Embryonic facial prominence (tissue), 1 donor: ENCODE results near the gene TNFSF12.

Source experiments
- DNase-seq: peaks from one replicate; pipeline ENCODE4 v3.0.0-alpha.2; 2016; ENCODE audit errors: extremely low spot score

TNFSF12 gene

DNA sequence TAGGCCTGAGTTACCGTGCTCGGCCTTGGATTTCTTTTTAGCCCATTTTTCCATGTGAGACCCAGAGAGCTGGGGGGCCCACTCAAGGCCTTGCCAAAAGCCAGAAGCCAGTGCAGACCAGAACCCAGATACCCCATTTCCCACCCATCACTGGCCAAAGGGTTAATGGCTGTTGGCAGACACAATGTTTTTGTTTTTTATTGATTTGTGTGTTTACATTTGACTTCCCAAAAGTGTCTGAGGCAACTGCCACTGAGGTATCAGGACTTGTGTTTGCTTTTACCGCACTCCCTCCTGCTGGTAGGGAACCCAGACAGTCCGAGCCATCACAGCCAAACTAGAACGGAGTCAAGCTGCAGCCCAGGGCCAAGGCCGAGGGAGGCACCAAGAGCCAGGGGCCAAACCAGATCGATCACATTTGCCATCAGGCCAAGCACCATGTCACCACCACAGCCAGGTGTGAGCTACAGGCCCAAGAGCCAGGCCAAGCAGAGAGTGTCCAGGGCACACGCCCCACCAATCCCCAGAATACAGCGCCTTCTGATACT is 7.7 kb upstream of the TNFSF12 start:
- DNase-seq, result no peak

DNA sequence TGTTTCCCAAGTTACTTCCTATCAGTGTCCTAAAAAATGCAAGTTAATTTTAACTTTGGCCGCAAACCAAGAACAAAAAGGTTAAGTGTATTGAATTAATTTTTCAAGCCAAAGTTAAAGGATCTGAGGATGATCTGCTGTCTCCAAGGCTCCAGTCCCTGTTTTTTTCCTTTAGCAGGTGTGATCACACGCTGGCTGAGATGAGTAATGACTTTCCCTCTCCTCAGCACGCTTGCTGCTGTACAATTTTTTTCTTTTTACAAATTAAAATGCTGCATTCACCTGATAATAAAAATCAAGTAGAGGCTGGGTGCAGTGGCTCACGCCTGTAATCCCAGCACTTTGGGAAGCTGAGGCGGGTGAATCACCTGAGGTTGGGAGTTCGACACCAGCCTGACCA is 3.9 kb upstream of the TNFSF12 start:
- no peak for DNase-seq

DNA sequence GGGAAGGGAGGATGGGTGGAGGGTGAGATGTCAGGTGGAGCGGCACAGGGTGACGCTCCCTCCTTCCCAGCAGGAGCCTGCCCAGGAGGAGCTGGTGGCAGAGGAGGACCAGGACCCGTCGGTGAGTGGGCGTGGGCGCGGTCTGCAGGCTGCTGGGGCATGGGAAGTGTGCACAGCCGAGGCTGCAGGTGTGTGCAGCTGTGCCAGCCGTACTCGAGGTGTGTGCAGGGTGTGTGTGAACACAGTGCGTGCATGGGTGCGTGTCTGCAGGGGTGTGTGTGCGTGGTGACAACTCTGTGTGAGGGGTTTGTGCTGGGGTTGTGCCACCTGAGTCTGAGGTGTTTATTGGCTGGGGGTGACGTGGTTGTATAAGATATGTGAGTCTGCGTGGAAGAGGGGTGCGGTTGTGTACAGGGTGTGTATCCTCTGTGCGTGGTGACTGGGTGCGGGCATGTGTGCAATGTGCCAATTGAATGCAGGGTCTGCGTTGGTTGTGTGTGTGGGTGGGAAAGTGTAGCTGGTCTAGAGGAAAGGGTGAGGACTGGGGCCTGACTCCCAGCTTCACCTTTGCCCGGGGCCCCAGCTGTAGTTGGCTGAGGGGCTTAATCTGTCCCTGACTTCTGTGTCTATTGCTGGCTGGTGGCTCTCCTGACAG is 670 bp downstream of the TNFSF12 start:
- DNase-seq, result no peak

DNA sequence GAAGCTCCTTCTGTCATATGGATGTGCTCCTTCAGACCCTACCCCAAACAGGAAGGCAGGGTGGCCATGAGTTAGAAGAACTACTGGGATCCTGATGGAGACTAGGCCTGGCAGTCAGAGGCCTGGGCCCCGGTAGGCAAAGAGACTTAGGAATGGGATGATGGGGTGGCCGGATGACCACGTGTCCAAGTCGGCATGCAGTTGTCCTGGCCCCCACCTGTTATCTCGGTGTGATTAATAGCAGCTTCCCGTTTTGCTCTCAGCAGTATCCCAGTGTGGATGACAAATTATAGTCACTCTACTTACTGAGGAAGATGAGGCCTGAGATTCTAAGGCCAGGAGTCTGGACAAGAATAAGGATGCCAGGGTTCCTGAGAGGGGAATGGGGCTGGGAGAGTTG is 1.5 kb downstream of the TNFSF12 start:
- DNase-seq, result no peak

DNA sequence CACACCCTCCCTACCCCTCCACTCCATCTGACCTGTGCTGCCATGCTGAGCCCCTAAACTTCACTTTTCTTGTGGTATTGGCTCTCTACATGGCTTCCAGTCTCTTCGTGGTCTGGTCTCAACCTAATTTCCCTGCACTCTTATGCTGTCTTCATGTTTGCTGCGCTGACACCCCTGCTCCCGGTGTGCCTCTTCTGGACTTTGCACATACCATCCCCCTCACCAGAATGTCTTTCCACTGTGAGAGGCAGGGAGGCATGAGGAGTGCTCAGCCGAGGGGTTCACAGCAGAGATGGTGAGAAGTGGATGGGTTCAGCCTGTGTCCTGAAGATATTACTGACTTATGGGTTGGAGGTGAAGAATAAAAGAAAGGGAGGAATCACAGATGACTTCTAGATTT is 2.5 kb downstream of the TNFSF12 start:
- no peak for DNase-seq

DNA sequence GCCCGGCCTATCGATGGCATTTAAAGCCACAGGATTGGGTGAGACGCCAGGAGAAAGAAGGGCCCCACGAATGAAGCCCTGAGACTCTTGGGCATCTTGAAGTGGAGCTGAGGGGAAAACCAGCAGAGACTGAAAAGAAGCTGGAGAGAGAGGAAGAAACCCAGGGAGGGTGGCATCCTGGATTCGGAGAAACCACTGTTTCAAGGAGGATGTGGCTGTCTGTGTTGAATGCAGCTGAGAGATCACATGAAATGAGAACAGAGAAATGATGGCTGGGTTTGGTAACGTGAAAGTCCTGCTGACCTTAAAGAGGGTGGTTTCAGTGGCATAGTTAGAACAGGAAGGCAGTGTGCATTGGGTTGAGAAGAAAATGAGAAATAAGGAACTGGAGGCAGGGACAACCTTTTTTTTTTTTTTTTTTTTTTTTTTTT is 3.8 kb downstream of the TNFSF12 start:
- no peak for DNase-seq

DNA sequence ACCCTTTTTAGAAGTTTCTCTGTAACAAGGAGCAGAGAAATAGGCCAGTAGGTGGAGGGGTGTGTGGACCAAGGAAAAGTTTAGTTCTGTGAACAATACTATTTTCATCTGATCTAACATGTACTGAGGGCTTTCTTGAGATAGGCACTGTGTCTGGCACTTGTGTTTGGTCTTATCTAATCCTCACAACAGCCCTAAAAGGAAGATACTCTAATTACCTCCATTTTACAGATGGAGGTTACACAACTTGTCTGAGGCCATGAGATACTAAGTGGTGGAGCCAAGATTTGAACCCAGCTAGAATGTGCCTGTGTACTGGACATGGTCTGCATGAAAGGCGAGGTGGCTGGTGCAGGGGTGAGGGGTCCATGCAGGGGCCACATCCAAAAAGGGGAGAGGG is 4.5 kb downstream of the TNFSF12 start:
- no peak for DNase-seq

DNA sequence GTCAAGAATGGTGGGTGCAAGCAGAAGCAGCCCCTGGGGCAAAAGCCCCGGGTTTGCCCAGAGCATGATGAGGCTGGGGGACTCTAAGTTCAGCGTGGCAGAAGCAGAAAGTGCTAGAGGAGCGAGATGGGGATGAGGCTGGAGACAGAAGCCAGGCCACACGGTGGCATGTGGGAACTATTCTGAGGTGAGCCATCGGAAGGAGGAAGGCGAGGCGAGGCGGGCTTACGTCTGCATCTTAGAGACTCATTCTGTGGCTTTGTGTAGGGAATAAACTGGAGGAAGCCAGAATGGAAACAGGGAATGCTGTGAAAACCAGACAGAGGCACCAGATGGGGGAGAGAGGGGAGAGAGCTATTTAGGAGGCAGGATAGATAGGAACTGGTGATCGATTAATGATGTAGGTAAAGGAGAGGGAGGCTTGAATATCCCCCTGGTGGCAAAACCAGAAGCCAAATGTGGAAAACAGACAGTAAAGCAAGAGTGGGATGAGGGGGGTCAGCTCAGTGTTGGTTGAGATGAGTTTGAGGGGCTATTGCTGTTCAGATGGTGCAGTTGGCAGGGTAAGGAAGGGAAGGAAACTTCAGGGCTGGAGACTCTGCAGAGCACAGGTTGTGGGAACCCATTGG is 6.6 kb downstream of the TNFSF12 start:
- no peak for DNase-seq

DNA sequence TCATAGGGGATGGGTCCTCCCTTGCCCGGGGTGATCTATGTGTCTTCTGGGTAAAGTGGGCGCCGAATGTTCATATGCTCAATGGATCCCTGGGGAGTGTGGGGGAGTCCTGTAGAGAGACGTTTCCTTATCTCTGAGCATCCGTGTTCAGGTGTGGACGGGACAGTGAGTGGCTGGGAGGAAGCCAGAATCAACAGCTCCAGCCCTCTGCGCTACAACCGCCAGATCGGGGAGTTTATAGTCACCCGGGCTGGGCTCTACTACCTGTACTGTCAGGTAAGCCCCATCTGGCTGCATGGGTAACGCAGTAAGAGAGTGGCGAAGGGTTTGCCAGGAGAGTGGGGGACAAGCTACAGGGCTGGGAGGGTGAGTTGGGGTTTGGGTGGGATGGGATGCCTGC is 7.8 kb downstream of the TNFSF12 start:
- DNase-seq, result no peak

DNA sequence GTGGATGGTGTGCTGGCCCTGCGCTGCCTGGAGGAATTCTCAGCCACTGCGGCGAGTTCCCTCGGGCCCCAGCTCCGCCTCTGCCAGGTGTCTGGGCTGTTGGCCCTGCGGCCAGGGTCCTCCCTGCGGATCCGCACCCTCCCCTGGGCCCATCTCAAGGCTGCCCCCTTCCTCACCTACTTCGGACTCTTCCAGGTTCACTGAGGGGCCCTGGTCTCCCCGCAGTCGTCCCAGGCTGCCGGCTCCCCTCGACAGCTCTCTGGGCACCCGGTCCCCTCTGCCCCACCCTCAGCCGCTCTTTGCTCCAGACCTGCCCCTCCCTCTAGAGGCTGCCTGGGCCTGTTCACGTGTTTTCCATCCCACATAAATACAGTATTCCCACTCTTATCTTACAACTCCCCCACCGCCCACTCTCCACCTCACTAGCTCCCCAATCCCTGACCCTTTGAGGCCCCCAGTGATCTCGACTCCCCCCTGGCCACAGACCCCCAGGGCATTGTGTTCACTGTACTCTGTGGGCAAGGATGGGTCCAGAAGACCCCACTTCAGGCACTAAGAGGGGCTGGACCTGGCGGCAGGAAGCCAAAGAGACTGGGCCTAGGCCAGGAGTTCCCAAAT is 8.4 kb downstream of the TNFSF12 start:
- DNase-seq, result no peak

DNA sequence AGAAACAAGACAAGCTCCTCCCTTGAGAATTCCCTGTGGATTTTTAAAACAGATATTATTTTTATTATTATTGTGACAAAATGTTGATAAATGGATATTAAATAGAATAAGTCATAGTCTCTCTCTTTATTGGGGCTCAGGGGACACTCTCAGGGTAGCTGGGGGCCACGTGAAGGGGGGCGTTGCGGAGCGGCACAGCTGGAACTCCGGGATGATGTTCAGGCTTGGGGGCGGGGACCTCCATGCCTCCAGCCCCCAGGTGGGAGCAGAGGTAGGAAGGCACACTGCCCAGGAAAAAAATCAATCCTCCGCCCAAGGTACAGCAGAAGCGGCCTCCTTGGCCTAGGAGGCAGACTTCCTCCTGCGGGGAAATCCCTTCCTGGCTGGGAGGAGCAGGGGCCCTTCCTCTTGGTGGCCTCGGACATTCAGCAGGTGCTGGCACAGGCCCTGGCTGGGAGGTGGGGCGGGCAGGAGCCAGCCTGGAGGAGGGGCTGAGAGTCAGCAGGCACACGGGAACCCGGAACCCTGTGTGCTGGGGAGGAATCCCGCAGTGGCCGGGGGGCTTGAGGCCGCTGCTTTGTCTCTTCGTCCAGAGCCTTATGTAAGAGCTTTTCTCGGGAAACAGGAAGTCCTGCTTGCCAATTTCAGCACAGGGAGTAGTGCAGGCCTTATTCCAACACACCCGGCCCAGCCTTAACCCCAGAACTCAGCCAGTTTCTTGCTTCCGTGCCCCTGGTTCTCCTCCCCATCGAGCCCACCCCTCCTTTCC is 9.1 kb downstream of the TNFSF12 start:
- DNase-seq, result no peak

DNA sequence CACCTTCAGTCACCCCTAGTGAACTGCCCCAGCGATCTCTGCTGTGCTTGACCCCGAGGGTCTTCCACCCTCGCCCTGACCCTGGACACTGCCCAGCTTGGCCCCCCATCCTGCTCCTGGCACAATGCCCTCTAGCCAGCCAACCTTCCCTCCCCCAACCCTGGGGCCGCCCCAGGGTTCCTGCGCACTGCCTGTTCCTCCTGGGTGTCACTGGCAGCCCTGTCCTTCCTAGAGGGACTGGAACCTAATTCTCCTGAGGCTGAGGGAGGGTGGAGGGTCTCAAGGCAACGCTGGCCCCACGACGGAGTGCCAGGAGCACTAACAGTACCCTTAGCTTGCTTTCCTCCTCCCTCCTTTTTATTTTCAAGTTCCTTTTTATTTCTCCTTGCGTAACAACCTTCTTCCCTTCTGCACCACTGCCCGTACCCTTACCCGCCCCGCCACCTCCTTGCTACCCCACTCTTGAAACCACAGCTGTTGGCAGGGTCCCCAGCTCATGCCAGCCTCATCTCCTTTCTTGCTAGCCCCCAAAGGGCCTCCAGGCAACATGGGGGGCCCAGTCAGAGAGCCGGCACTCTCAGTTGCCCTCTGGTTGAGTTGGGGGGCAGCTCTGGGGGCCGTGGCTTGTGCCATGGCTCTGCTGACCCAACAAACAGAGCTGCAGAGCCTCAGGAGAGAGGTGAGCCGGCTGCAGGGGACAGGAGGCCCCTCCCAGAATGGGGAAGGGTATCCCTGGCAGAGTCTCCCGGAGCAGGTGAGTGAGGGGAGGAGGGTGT is 9.9 kb downstream of the TNFSF12 start, which contains the start of gene TNFSF13:
TNFSF13 (plus strand) TSS at position 207 of the 776 bp plus-strand sequence; CDS start at position 497, 290 bp downstream.
- no peak for DNase-seq

DNA sequence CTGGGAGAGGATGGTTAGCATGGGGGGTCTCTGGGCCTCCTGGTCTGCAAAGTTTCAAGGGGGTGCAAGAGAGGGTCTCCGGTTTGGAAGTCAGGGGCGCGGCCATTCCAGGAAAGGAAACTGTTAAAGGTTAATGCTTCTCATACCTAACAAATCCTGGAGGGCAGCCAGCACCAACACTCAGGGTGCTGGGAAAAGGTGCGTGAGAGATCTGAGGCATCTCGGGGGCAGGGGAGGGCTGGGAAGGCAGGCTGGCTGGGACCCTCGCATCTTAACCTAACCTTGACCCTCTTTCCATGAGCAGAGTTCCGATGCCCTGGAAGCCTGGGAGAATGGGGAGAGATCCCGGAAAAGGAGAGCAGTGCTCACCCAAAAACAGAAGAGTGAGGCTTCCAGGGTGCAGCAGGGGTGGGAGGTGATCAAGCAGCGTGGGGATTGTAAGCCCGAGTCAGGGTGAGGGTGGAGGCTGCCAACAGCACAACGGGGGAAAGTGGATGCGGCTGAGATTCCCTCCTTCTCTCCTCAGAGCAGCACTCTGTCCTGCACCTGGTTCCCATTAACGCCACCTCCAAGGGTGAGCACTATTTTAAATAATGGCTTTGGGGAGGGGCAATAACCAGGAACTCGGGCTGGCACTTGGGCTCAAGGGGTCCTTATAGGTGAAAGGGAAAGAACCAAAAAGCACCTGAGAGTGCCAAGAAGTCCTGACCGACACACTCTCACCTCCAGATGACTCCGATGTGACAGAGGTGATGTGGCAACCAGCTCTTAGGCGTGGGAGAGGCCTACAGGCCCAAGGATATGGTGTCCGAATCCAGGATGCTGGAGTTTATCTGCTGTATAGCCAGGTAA is 10.7 kb downstream of the TNFSF12 start:
- no peak for DNase-seq

DNA sequence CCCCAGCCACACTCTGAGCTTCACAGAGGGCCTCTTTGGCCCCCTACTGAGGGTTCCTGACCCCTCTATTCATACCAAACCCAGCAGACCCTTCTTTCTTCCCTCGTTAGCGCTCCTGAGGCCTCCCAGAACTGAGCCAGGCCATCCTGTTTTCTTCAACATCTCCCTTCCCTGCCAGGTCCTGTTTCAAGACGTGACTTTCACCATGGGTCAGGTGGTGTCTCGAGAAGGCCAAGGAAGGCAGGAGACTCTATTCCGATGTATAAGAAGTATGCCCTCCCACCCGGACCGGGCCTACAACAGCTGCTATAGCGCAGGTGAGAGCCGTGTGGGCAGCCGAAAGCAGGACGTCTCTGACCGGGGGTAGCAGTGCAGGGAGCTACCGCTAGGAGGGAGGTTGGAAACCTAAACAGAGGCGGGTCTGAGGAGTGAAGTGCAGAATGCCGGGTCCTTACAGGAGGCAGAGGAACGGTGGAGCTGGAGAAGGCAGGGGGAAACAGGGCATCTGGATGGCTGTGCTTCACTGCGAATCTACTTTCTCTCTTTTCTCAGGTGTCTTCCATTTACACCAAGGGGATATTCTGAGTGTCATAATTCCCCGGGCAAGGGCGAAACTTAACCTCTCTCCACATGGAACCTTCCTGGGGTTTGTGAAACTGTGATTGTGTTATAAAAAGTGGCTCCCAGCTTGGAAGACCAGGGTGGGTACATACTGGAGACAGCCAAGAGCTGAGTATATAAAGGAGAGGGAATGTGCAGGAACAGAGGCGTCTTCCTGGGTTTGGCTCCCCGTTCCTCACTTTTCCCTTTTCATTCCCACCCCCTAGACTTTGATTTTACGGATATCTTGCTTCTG is 11.5 kb downstream of the TNFSF12 start:
- DNase-seq, result peak; percentile 70

DNA sequence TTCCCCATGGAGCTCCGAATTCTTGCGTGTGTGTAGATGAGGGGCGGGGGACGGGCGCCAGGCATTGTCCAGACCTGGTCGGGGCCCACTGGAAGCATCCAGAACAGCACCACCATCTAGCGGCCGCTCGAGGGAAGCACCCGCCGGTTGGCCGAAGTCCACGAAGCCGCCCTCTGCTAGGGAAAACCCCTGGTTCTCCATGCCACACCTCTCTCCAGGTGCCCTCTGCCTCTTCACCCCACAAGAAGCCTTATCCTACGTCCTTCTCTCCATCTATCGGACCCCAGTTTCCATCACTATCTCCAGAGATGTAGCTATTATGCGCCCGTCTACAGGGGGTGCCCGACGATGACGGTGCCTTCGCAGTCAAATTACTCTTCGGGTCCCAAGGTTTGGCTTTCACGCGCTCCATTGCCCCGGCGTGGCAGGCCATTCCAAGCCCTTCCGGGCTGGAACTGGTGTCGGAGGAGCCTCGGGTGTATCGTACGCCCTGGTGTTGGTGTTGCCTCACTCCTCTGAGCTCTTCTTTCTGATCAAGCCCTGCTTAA is 12.2 kb downstream of the TNFSF12 start:
- DNase-seq, result peak; percentile 70

DNA sequence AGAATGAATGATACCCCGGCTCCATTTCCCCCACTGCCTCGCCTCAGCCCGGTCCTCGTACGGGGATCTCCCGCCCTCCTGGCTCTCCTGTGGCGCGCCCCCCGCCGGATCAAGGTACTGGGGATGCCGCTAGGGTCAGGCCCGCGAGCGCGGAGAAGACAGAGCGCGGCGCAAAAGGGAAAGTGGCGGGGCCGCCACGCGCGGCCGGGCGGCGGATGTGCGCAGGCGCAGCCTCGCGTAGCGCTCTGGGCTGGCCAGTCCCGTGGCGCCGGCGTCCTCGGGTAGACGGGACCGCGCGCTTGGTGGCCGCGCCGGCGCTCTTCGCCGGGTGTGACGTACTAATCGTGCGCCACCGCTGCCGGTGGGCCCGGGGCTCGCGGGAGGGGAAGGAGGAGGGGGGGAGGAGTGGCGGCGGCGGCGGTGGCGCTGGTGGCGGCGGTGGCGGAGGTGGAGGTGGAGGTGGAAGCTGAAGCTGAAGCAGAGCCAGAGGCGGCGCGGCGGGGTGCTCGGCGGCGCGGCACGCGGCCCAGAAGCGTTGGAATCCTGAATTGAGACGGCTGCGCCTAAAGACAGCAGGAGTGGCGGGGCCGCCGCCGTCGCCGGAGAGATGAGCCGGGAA is 12.8 kb downstream of the TNFSF12 start, which contains the start of gene SENP3:
SENP3 (plus strand) TSS at position 331 of the 619 bp plus-strand sequence. CDS start 1,158 bp downstream, outside the sequence.
- DNase-seq, result peak; percentile 82

DNA sequence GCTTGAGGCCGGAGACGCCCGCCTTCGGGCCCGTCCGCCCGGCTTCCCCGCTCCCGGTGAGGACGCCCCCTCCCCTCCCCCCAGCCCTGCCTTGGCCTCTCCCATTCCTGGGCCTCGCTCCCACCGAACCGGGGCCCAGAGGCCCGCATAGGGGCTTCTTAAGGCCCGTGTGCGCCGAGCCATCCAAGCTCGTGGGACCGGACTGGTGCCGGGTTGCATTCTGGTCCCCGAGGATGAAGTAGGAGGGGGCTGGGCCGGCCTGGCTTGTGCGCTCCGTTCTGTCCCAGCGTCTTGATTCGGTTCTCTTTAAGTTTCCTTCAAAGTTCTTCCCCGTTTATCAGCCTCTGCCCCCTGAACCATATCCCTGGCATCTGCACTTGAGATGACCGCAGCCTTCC is 13.3 kb downstream of the TNFSF12 start:
- no peak for DNase-seq

DNA sequence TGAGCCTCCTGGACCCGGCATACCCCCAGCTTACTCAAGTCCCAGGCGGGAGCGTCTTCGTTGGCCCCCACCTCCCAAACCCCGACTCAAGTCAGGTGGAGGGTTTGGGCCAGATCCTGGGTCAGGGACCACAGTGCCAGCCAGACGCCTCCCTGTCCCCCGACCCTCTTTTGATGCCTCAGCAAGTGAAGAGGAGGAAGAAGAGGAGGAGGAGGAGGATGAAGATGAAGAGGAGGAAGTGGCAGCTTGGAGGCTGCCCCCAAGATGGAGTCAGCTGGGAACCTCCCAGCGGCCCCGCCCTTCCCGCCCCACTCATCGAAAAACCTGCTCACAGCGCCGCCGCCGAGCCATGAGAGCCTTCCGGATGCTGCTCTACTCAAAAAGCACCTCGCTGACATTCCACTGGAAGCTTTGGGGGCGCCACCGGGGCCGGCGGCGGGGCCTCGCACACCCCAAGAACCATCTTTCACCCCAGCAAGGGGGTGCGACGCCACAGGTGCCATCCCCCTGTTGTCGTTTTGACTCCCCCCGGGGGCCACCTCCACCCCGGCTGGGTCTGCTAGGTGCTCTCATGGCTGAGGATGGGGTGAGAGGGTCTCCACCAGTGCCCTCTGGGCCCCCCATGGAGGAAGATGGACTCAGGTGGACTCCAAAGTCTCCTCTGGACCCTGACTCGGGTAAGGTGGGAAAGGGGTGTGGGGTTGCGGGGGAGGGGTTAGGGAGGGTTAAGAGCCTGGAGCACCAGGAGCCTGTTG is 14.4 kb downstream of the TNFSF12 start:
- no peak for DNase-seq
